K562 (cell line): ENCODE results near the gene NARF. TPM values are rescaled to one million over a fixed set of nuclear protein-coding genes. Genes with fewer than 3 reads are reported as not detected.
A peak's percentile ranks its signal among the peaks of the same experiment; 100 is the strongest.

ENCODE experiments used
- AFF4 ChIP-seq: sonication (generic); formaldehyde crosslinking; IDR thresholded peaks from 2 replicates; pipeline ENCODE4 v1.8.0; 2023; ENCODE audit warnings: mild to moderate bottlenecking, missing genetic modification reagents
- ARID2 ChIP-seq: fragments of 450-650 bp; IDR thresholded peaks from 2 replicates; pipeline ENCODE4 v1.6.1; 2017; ENCODE audit warnings: antibody characterized with exemption, mild to moderate bottlenecking
- CLOCK ChIP-seq: fragments of 250-450 bp; sonication (Bioruptor Pico); IDR thresholded peaks from 2 replicates; pipeline ENCODE4 v1.4.0; 2020; ENCODE audit warnings: mild to moderate bottlenecking, moderate library complexity, borderline replicate concordance
- E4F1 ChIP-seq: fragments of 250-450 bp; sonication (Bioruptor Pico); IDR thresholded peaks from 2 replicates; pipeline ENCODE4 v1.5.0; 2021; ENCODE audit warnings: mild to moderate bottlenecking, borderline replicate concordance
- FOXA3 ChIP-seq, 2 experiments: fragments of 450-650 bp in 1 of 2; sonication (generic) in 1 of 2; formaldehyde crosslinking; IDR thresholded peaks in 1 of 2; conservative IDR thresholded peaks in 1 of 2; 2 replicates each; pipeline versions ENCODE4 v1.4.0 to v1.8.0; 2020 to 2022; ENCODE audit warnings: mild to moderate bottlenecking in 2 of 2, missing genetic modification reagents in 1 of 2
- HMG20A ChIP-seq: fragments of 450-650 bp; formaldehyde crosslinking; conservative IDR thresholded peaks from 2 replicates; pipeline ENCODE4 v1.4.0; 2020; ENCODE audit warnings: mild to moderate bottlenecking, mixed read lengths
- HNRNPK ChIP-seq: fragments of 200-400 bp; formaldehyde crosslinking; IDR thresholded peaks from one replicate; pipeline ENCODE4 v1.6.1; 2018; ENCODE audit warnings: mild to moderate bottlenecking, low read depth, low read length; ENCODE audit not compliant: poor library complexity, severe bottlenecking
- JUNB ChIP-seq: fragments of 450-650 bp; formaldehyde crosslinking; conservative IDR thresholded peaks from 2 replicates; pipeline ENCODE4 v1.4.0; 2020; ENCODE audit warnings: mild to moderate bottlenecking
- KDM4B ChIP-seq, 2 experiments: fragments of 450-650 bp in 1 of 2; sonication (generic) in 1 of 2; IDR thresholded peaks; 2 replicates each; pipeline ENCODE4 v1.6.1; 2016 to 2017; ENCODE audit warnings: borderline replicate concordance in 2 of 2, antibody characterized with exemption in 1 of 2, low read depth in 1 of 2, mild to moderate bottlenecking in 1 of 2
- MAFG ChIP-seq: fragments of 450-650 bp; conservative IDR thresholded peaks from 2 replicates; pipeline ENCODE4 v1.6.1; 2016; ENCODE audit warnings: missing genetic modification characterization, missing compliant biosample characterization
- PCBP1 ChIP-seq: fragments of 200-400 bp; formaldehyde crosslinking; IDR thresholded peaks from 2 replicates; pipeline ENCODE4 v1.6.1; 2018; ENCODE audit warnings: mild to moderate bottlenecking, low read depth, low read length; ENCODE audit not compliant: poor library complexity, severe bottlenecking
- PTRF ChIP-seq: fragments of 450-650 bp; IDR thresholded peaks from 2 replicates; pipeline ENCODE4 v1.6.1; 2016; ENCODE audit warnings: mild to moderate bottlenecking, missing genetic modification characterization, missing compliant biosample characterization
- SAFB ChIP-seq: fragments of 200-400 bp; formaldehyde crosslinking; IDR thresholded peaks from 2 replicates; pipeline ENCODE4 v1.6.1; 2017; ENCODE audit warnings: low read depth, low read length, borderline replicate concordance
- SOX6 ChIP-seq: fragments of 450-650 bp; IDR thresholded peaks from 2 replicates; pipeline ENCODE4 v1.6.1; 2014; ENCODE audit warnings: mild to moderate bottlenecking
- ZBTB1 ChIP-seq: sonication (generic); formaldehyde crosslinking; IDR thresholded peaks from 2 replicates; pipeline ENCODE4 v1.8.1; 2023; ENCODE audit warnings: missing genetic modification reagents, low read depth, mild to moderate bottlenecking, borderline replicate concordance
- ZFPM2 ChIP-seq: fragments of 250-450 bp; sonication (Bioruptor Pico); IDR thresholded peaks from 2 replicates; pipeline ENCODE4 v1.5.1; 2022; ENCODE audit warnings: mild to moderate bottlenecking
- ZNF143 ChIP-seq: sonication (generic); formaldehyde crosslinking; IDR thresholded peaks from 2 replicates; pipeline ENCODE4 v1.9.0; 2022; ENCODE audit warnings: mild to moderate bottlenecking, missing genetic modification reagents
- ZNF584 ChIP-seq: fragments of 200-800 bp; sonication (Bioruptor generic); IDR thresholded peaks from 2 replicates; pipeline ENCODE4 v1.6.1; 2016; ENCODE audit warnings: low read depth, mild to moderate bottlenecking, missing genetic modification characterization, missing compliant biosample characterization
- polyA plus RNA-seq, 8 experiments: library from polyadenylated mRNA; depleted of rRNA in 4 of 8; stranded (reverse) in 5 of 8; unstranded in 3 of 8; fragments of >200 nt; fragmentation: Nextera tagmentation in 2 of 8; fragmentation: Illumina TruSeq in 1 of 8; extraction: Ambion mirVana in 2 of 8; extraction: Trizol in 1 of 8; gene quantifications; 2 replicates each; pipeline versions ENCODE4 v1.2.1 to v1.2.3, GENCODE V29; 2011 to 2014; ENCODE audit warnings: inconsistent platforms in 1 of 8, missing spikeins in 1 of 8
- total RNA-seq, 7 experiments: library from RNA; depleted of rRNA in 6 of 7; stranded (reverse); fragments of >200 nt in 6 of 7; fragmentation: Illumina TruSeq in 2 of 7; extraction: Trizol in 2 of 7; gene quantifications; 2 replicates each; pipeline versions ENCODE4 v1.2.1 to v1.2.3, GENCODE V29; 2011 to 2021; ENCODE audit warnings: low replicate concordance in 1 of 7

The NARF gene
- total and polyA plus RNA-seq, 9 of the 15 experiments (the other 6 are each of a cell fraction or from before 2014, with no cell fraction given): 60.4 to 423 (median 132) TPM

GRCh38 chr17:82458179-82458884 lies at the start of gene NARF (continued):
- TF ChIP-seq PCBP1 (peak; percentile 40), ARID2 (no peak), ZNF143 (CRISPR knock-in tag) (no peak), ZFPM2 (CRISPR knock-in tag) (peak; percentile 75; the same call in 1 of the 2 replicates), PTRF (tag) (no peak), ZBTB1 (CRISPR knock-in tag) (peak; percentile 87), KDM4B (IDR thresholded peaks at IDR 0.05; ENCODE audit: borderline replicate concordance in 2 of 2, low read depth in 1 of 2) (0 out of 4 replicates have a peak, but pooled peaks of 1 of the 2 experiments have one; percentile 10), AFF4 (CRISPR knock-in tag) (peak; percentile 92), JUNB (no peak), FOXA3 (CRISPR knock-in tag; conservative IDR thresholded peaks at IDR 0.05 in 1 of 2, IDR thresholded peaks at IDR 0.05 in 1 of 2) (0 out of 4 replicates have a peak, but pooled peaks of 1 of the 2 experiments have one; percentile 14), SAFB (peak; percentile 38; the same call in 1 of the 2 replicates), MAFG (tag) (no peak), E4F1 (CRISPR knock-in tag) (no peak), ZNF584 (no peak), HMG20A (no peak), HNRNPK (peak; percentile 13), SOX6 (no peak), CLOCK (CRISPR knock-in tag) (no peak)
